NOMO-1 treated with dmso at 0.1 percent for 144 hours (cell line): ENCODE results near the gene OR4A16.

Source experiments
- DNase-seq: peaks from one replicate; lab custom pipeline; 2025; ENCODE audit not compliant: unreplicated experiment; lab: John Stamatoyannopoulos, UW

OR4A16 gene

DNA sequence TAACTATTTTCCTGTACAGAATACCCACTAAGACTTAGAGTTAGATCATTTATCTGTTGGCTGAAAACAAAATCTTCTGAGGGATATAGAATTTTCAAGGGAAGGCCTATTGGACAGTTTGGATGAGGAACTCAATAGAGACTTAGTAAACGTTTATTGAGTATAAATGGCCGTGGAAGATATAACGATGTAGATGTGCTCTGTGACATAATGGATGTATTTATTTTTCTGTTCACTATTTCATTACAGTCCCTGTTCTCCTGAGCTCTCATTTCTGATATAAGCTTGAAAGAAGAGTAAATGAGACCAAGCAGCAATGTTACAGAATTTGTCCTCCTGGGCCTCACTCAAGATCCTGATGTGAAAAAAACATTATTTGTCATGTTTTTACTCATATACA is at the start of gene OR4A16:
Gene OR4A16, plus strand, starts transcription at position 301 of the 400 bp plus-strand sequence. Its CDS starts 0 bp downstream, at position 301.
- no peak for DNase-seq

DNA sequence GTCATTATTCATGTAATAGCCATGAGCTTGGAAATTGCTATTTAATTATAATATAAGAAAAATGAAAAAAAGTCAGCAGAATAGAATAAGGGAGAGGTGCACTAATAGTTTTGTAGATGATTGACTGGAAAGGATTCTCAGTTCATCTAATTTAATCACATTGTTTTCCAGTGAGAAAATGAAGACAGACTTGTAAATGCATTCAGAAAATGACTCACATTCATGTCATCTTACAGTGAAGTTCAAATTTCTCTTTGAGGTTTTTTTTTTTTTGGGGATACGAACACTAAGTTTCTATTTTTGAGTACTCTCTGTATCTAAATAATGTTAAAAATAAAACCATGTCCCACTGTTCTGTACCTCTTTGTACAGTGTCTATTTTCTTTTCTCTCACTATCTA is 18.5 kb upstream of the OR4A16 start:
- DNase-seq, result no peak

- no peak for DNase-seq
Observed at GRCh38 chr11:55345306-55345705, 2.3 kb downstream of the OR4A16 start.

- no peak for DNase-seq
Observed at GRCh38 chr11:55349032-55349431, 6.0 kb downstream of the OR4A16 start.

DNA sequence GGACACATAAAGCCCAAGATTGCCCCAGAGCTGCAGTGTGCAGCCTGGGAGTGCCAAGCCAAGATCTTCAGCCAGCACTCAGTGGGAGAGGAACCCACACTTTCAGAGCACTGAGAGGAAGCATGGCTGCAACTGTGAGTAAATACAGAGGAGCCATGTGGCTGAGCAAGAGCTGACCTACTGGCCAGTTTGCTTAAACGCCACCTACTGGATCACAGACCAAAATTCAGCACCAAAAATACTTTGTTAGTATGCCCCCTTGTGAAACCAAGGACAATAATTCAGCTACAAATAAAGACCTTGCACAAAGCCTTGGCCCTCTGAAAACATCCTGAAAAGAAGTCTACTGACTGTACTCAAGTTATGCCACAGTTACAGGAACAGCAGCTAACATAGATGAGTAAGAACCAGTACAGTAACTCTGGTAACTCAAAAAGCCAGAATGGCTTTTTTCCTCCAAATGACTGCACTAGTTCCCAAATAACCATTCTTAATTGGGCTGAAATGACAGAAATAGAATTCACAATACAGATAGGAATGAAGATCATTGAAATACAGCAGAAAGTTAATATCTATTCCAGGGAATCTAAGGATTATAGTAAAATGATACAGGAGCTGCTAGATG is 14.7 kb downstream of the OR4A16 start:
- DNase-seq, result no peak

DNA sequence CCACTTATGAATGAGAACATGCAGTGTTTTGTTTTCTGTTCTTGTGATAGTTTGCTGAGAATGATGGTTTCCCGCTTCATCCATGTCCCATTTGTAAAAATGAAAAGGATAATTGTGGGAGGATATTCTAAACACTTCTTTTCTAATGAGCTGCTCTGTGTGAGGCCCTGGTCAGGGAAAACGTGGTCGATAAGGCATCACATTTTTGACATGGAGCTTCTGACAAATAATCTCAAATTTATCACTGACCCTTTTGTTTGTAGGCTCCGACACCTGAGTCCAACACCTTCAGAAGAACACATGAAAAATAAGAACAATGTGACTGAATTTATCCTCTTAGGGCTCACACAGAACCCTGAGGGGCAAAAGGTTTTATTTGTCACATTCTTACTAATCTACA is 24.7 kb downstream of the OR4A16 start, which contains the start of gene OR4A15:
Gene OR4A15, plus strand, starts transcription at position 301 of the 400 bp plus-strand sequence. Its CDS starts 0 bp downstream, at position 301.
- DNase-seq, result no peak
